HG02970 (cell line): ENCODE results near the gene SULT1A1.
"Not testable (repeated sequence)": the region's sequence is repeated elsewhere in the genome, so short reads cannot be mapped to it uniquely, and the experiment has no call there.

Experiments used
- ATAC-seq: cut with Tn5 transposase; IDR thresholded peaks from one replicate; pipeline ENCODE4 v1.9.1; 2021; ENCODE audit warnings: mild to moderate bottlenecking, moderate library complexity, moderate number of reproducible peaks; ENCODE audit not compliant: unreplicated experiment, low FRiP score

SULT1A1 gene

DNA sequence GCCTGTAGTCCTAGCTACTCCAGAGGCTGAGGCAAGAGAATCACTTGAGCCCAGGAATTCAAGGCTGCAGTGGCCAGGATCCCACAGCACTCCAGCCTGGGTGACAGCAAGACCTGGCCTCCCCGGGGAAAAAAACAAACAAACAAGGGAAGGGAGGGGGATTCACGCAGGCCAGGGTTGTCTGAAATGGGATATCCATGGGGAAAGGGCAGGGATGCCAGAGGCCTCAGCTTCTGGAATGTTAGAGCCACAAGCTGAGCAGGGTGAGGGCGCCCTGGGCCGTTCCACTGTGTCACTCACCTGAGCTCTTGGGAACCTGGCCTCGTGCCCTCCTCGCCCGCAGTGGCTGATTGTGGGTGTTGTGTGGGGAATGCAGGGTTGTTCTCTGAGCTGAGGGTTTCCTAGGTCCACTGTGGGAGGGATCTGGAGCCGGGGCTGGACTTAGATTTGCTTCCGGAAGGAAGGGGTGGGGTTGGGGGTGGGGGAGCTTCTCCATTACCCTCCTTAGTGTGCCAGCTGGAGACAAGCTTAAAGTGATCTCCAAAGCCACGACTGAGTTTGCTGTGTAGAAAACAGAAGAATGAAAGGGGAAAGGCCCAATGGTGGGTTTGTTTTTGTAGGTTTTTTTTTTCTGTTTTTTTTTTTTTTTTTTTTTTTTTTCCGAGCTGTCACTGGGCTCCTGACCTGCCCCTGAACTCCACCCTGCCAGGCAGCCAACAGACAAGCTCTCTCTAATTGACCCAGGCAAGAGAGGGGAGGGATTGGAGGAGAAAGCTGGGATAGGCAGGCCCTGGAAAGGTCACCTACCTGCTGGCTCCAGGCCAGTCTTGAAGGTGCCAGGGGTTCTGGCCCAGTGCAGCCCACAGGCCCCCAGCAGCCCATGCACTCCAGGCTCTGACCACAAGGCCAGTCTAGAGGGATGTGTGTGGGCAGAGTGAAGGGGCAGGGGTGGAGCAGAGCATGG lies at the start of gene SULT1A1:
Gene SULT1A1 (minus strand): TSS at position 414 of the 964 bp plus-strand sequence. CDS start 1,189 bp downstream, outside the sequence.
- ATAC-seq, result no peak

- ATAC-seq, result not testable (repeated sequence)
These were observed 30.1 kb upstream of the SULT1A1 start for GRCh38 chr16:28639959-28640358.

DNA sequence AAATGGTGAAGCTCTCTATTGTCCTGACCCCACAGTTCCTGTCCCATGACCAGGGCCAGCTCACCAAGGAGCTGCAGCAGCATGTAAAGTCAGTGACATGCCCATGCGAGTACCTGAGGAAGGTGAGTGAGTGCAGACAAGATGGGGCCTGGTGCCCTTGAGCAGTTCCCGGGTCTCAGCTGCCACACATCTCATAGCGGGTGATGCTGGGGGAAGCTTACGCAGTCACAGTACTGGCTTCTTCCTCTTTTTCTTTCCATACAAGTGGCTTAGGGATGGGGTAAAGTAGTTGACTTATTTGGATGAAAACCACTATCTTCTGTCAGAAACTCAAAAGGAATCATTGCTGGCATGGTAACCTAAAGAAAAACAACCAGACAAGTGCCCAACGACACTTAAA lies 28.5 kb upstream of the SULT1A1 start:
- not testable (repeated sequence) for ATAC-seq

- ATAC-seq, result not testable (repeated sequence)
These were observed 27.9 kb upstream of the SULT1A1 start, which contains the start of gene NPIPB8 for GRCh38 chr16:28637765-28638164. Gene NPIPB8 (plus strand): TSS chr16:28638065. CDS start chr16:28638361, 296 bp downstream.

DNA sequence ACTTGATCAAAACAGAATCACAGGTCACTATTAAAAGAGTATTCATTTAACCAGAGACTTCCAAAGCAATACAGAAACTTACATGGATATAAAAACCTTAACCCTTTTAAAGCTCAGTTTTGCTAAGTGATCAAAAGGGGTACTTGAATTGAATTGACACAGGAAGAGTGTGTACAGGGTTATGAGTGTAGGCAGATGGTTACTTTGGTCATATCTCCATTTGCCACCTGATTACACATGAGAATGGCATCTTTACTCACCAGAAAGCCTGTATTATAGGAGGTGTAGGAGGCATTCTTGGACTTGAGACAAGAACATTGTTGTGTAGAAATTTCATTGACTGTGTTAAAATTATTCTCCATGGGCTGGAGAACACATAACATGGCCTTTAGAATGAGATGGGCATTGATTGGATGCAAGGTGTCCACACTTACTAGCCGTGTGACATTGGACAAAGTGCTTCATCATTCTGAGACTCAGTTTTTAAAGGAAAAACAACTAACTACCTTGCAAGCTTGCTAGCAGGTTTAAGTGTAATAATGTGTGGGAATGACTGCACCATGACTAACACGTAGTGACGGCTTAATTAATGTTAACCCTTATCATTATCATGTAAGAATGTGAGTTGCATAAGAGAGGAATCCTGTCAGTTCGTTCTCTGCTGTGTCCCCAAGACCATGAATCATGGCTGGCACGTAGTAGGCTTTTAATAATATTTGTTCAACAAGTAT lies 26.4 kb upstream of the SULT1A1 start:
- ATAC-seq, result not testable (repeated sequence)

DNA sequence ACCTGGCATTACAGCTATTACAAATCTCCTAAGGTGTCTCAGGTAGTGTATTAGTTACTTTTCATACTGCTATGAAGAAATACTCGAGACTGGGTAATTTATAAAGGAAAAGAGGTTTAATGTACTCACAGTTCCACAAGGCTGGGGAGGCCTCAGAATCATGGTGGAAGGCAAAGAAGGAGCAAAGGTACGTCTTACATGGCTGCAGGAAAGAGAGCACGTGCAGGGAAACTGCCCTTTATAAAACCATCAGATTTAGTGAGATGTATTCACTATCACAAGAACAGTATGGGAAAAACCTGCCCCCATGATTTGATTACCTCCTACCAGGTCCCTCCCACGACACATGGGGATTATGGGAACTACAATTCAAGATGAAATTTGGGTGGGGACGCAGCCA lies 21.1 kb upstream of the SULT1A1 start:
- not testable (repeated sequence) for ATAC-seq

DNA sequence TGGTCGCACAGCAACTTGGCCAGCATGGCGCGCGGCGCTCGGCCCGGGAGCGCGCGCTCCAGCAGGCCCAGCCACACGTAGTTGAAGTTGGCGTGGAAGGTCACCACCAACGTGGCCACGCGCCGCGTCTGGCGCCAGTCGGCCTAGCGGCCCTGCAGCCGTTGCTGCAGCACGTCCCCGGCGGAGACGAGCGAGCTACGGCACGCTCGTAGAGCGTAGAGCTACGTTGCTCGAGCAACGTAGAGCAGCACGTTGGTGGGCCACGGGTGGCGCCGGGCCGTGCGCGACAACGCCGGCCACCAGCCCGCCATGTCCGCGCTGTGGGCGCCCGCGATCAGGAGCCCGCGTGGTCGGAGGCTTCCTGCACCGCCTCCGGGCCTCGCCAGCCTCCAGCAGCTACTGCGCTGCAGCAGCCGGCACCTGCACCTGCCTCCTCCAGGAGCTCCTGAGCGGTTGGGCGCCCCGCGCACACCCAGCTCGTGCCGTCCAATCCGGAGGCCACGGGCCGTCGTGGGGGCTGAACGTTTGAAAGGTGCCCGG lies 13.4 kb upstream of the SULT1A1 start:
- no peak for ATAC-seq

DNA sequence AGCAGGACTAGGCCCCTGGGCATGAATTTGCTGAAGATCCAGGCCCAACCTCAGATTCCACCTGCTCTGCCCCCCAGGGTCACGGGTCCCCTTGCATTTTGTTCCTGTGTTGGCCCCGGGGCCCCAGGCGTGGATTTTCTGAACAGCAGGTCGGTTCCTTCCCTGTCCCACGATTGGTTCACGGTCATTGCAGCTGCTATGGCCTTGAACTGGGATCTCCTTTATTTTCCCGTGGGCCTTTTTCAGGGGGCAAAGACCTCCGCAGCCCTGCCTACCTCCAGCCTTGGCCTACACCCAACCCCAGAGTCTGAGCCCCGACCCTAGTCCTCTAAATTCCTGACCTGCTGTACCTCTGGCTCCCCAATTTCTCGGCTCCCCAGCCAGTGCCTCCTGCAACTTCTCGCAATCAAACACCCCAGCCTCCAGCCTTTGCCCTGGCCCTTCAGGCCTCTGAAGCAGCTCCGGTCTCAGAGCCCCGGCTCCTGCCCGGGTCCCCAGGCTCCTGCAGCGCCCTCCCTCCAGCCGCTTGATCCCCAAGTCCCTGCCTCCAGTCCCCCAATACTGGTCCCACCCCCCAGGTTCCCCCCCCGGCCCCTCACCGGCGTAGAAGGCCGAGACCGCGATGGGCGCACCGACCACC lies 12.8 kb upstream of the SULT1A1 start:
- ATAC-seq, result not testable (repeated sequence)

- no peak for ATAC-seq
These were observed 11.8 kb upstream of the SULT1A1 start for GRCh38 chr16:28621481-28622155.

DNA sequence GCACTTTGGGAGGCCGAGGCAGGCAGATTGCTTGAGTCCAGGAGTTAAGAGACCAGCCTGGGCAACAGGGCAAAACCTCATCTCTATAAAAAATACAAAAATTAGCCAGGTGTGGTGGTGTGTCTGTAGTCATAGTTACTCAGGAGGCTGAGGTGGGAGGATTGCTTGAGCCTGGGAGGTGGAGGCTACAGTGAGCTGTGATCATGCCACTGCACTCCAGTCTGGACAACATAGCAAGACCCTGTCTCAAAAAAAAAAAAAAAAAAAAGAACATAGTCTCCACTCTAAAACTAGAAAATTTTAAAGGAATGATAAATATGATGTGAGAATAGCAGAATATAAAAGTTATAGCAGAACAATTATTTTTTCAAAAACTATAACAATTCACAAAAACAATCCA lies 10.5 kb upstream of the SULT1A1 start:
- not testable (repeated sequence) for ATAC-seq

DNA sequence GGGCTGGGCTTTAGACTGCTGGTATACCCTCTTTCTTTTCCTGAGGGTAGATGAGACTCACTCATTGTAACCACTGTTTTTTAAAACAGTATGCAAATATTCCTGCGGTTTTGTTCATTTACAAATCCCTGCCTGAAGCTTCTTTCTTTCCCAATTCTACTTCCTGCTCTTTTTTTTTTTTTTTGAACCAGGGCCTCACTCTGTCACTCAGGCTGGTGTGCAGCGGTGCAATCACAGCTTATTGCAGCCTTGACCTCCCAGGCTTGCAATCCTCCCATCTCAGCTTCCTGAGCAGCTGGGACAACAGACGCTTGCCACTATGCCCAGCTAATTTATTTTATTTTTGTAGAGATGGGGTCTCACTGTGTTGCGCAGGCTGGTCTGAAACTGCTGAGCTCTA lies 8.0 kb upstream of the SULT1A1 start:
- no peak for ATAC-seq

DNA sequence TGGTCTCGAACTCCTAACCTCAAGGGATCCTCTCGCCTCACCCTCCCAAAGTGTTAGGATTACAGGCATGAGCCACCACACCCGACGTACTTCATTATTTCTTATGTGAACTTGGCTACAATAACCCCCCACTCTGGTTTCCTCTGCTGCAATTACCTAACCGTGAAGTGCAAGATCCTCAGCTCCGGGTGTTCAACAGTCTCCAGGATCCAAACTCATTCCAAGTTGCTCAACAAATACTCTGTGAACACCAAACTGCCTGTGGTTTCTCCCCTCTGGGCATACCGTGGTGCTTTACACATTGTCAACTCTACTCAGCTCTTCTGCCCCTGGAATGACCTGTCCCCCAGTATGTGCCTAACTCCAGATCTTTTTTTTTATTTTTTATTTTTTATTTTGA lies 6.8 kb upstream of the SULT1A1 start:
- ATAC-seq, result no peak

- not testable (repeated sequence) for ATAC-seq
These were observed 6.4 kb upstream of the SULT1A1 start for GRCh38 chr16:28616224-28616577.

- ATAC-seq, result not testable (repeated sequence)
These were observed 5.8 kb upstream of the SULT1A1 start for GRCh38 chr16:28615486-28616223.

GRCh38 chr16:28614561-28614960 lies 4.7 kb upstream of the SULT1A1 start:
- ATAC-seq, result not testable (repeated sequence)

DNA sequence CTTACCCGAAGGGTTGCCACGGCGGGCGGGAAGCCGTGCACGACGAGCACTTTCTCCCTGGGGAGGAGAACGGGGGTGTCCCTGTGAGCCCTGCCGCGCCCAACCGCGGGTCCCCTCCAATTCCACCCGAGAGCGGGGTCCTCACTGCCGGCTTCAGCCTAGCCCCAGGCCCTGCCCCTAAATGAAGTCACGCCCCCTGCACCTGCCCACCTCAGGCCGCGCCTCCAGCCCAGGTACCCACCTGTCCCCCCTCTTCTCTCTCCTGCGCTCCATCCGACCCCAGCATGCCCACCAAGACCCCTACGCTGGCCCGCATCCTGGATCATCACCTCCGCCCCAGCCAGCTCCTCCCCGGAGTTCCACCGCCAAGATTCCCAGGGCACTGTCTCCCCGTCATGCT lies 4.1 kb upstream of the SULT1A1 start:
- not testable (repeated sequence) for ATAC-seq

DNA sequence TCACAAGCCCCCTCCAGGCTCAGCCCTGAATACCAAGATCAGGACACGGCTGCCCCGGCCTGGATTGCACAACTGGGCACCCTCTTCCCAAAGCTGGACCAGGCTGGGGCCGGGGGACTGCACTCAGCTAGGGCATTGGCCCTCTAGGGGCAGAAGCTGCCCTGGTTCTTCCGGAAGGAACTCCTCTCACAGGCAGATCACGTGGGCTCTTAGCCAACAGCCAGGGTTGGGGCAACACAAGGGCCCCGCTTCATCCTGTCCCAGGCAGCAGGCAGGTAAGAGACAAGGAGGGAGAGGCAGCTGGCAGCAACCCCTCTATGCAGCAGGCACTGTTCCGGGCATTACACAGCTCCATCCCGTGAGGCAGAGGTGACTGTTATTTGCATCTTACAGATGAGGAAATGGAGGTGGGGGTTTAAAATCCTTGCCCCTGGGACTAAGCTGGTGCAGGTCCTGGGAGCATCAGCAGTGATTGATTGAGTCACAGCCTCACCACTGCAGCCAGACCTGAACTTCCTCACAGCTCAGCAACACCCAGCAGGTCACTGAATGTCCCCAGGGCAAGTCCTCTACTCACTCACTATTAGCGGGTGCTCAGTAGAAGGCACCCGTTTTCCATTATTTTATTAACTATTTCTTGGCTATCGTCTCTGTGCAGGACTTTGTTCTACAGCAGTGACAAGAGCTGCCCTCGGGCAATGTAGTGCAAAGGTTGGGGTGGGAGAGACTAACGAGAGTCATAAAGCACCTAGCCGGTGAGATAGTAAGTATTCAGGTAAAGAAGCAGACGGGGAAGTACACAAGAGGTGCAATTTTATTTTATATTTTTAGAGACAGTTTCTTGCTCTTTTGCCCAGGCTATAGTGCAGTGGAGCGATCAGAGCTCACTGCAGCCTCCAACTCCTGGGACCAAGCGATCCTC lies 2.8 kb upstream of the SULT1A1 start:
- ATAC-seq, result not testable (repeated sequence)

DNA sequence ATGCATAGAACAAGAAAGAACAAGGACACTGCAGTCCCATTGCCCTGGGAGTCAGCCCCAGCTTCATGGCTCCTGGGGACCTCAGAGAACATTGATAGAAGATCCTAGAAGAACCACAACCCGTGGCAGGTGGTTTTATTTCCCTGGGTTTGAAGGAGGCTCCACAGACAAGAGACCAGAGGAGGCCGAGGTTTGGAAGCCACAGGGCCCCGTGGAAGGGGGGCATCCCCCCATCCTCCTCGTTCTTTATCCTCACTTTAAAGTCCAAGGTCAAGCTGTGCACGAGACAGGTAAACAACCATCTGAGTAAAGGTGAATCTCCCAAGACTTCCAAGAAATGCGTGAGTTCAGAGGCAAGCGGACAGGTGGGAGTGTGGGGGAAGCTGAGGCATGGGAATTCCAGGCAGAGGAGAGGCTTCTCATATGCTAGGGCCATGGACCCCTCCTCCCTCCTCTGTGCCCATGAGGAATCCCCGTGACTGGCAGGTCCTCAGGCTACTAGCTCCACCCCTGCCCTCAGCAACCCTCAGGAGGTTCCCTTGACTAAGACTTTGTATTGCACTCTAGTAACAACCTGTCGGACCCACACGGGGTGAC lies 849 bp upstream of the SULT1A1 start:
- ATAC-seq, result no peak
